BLaER1 treated with 17β-estradiol and CSF1 and Interleukin-3, amounts not matched to agents 10 nM and 100 nM (cell line): Measurements from ENCODE around the gene ARHGEF40.

Experiments used
- H3K27ac ChIP-seq, 11 experiments: shearing (Covaris generic); formaldehyde crosslinking; 2 replicates each; pipeline ENCODE4 v1.8.1; 2022
- H3K27me3 ChIP-seq, 11 experiments: shearing (Covaris generic); formaldehyde crosslinking; 2 replicates each; pipeline ENCODE4 v1.8.1; 2022
- H3K36me3 ChIP-seq, 11 experiments: shearing (Covaris generic); formaldehyde crosslinking; 2 replicates each; pipeline ENCODE4 v1.8.1; 2022
- H3K4me1 ChIP-seq, 10 experiments: shearing (Covaris generic); formaldehyde crosslinking; 2 replicates each; pipeline ENCODE4 v1.8.1; 2022
- H3K4me2 ChIP-seq, 11 experiments: shearing (Covaris generic); formaldehyde crosslinking; 2 replicates each; pipeline ENCODE4 v1.8.1; 2022
- H3K4me3 ChIP-seq, 10 experiments: shearing (Covaris generic); formaldehyde crosslinking; 2 replicates each; pipeline ENCODE4 v1.8.1; 2022
- H3K9ac ChIP-seq, 11 experiments: shearing (Covaris generic); formaldehyde crosslinking; 2 replicates each; pipeline ENCODE4 v1.8.1; 2022
- H3K9me3 ChIP-seq, 11 experiments: shearing (Covaris generic); formaldehyde crosslinking; replicated peaks in 1 of 11; 2 replicates each; pipeline ENCODE4 v1.8.1; 2022
- H4K20me1 ChIP-seq, 11 experiments: shearing (Covaris generic); formaldehyde crosslinking; 2 replicates each; pipeline ENCODE4 v1.8.1; 2022
- Cebpa-rat ChIP-seq, 11 experiments: shearing (Covaris generic); IDR thresholded peaks; 2 replicates each; pipeline ENCODE4 v1.8.1; 2022

ARHGEF40 gene

GRCh38 chr14:21047378-21047781 lies 22.7 kb upstream of the ARHGEF40 start:
- Histone ChIP-seq H3K27ac (no peak overlapping the region), H4K20me1 (no peaks in the 10 kb centered on the region)
- no peak for TF ChIP-seq Cebpa-rat (IDR thresholded peaks at IDR 0.05)

GRCh38 chr14:21048638-21049037 lies 21.5 kb upstream of the ARHGEF40 start:
- Histone ChIP-seq H3K27me3 (no peaks in the 10 kb centered on the region), H4K20me1 (no peaks in the 10 kb centered on the region; a peak in 1 of 22 replicates), H3K27ac (no peak overlapping the region), H3K4me3 (no peak overlapping the region), H3K36me3 (no peaks in the 10 kb centered on the region), H3K4me1 (peaks cover 9 to 15% (median 13%) of the 10 kb centered on the region in 10 experiments; a peak in 18 of 20 replicates), H3K9me3 (no peaks in the 10 kb centered on the region), H3K9ac (no peak overlapping the region), H3K4me2 (no peak overlapping the region)
- TF ChIP-seq Cebpa-rat (IDR thresholded peaks at IDR 0.05), result no peak

More at GRCh38 chr14:21047378-21047781, 22.7 kb upstream of the ARHGEF40 start:
- Histone ChIP-seq H3K4me3 (no peak overlapping the region), H3K9ac (no peak overlapping the region), H3K4me2 (no peak overlapping the region), H3K4me1 (peaks cover 11 to 22% (median 16%) of the 10 kb centered on the region in 10 experiments; a peak in 18 of 20 replicates), H3K27me3 (no peaks in the 10 kb centered on the region), H3K9me3 (no peaks in the 10 kb centered on the region), H3K36me3 (no peaks in the 10 kb centered on the region)

- Histone ChIP-seq H4K20me1 (no peaks in the 10 kb centered on the region; a peak in 1 of 22 replicates), H3K4me2 (no peak overlapping the region), H3K27me3 (no peaks in the 10 kb centered on the region), H3K9ac (no peak overlapping the region), H3K9me3 (no peaks in the 10 kb centered on the region), H3K36me3 (no peaks in the 10 kb centered on the region), H3K27ac (no peak overlapping the region), H3K4me3 (no peak overlapping the region), H3K4me1 (peaks cover 3 to 9% (median 7%) of the 10 kb centered on the region in 10 experiments; a peak in 18 of 20 replicates)
- no peak for TF ChIP-seq Cebpa-rat (IDR thresholded peaks at IDR 0.05)
Measured at GRCh38 chr14:21049271-21049673, 20.8 kb upstream of the ARHGEF40 start.

GRCh38 chr14:21050597-21050996 lies 19.5 kb upstream of the ARHGEF40 start:
- Histone ChIP-seq H3K4me3 (no peak overlapping the region), H3K9ac (no peak overlapping the region), H3K27me3 (no peaks in the 10 kb centered on the region), H3K4me2 (no peak overlapping the region), H3K36me3 (no peaks in the 10 kb centered on the region), H3K4me1 (no peaks in the 10 kb centered on the region), H3K9me3 (no peaks in the 10 kb centered on the region), H3K27ac (no peak overlapping the region), H4K20me1 (no peaks in the 10 kb centered on the region; a peak in 1 of 22 replicates)
- TF ChIP-seq Cebpa-rat (IDR thresholded peaks at IDR 0.05), result no peak

GRCh38 chr14:21053184-21054122 lies 16.7 kb upstream of the ARHGEF40 start:
- Histone ChIP-seq H3K9me3 (no peaks in the 10 kb centered on the region), H4K20me1 (no peaks in the 10 kb centered on the region; a peak in 1 of 22 replicates), H3K4me3 (no peak overlapping the region), H3K9ac (no peak overlapping the region), H3K4me2 (no peak overlapping the region), H3K27me3 (no peaks in the 10 kb centered on the region), H3K4me1 (0 out of 20 replicates have a peak, but pooled peaks cover 0 to 4% (median 0%) of the 10 kb centered on the region in 10 experiments), H3K36me3 (no peaks in the 10 kb centered on the region), H3K27ac (no peak overlapping the region)
- no peak for TF ChIP-seq Cebpa-rat (IDR thresholded peaks at IDR 0.05)

- H3K4me1 ChIP-seq, result 0 out of 20 replicates have a peak, but pooled peaks cover 0 to 4% (median 0%) of the 10 kb centered on the region in 10 experiments
- no peak overlapping the region for H3K27ac ChIP-seq
- H3K9me3 ChIP-seq, result no peaks in the 10 kb centered on the region
- H3K9ac ChIP-seq, result no peak overlapping the region
- no peaks in the 10 kb centered on the region; a peak in 1 of 22 replicates for H4K20me1 ChIP-seq
- no peak overlapping the region for H3K4me3 ChIP-seq
- no peaks in the 10 kb centered on the region for H3K36me3 ChIP-seq
- H3K27me3 ChIP-seq, result no peaks in the 10 kb centered on the region
- TF ChIP-seq Cebpa-rat (IDR thresholded peaks at IDR 0.05), result no peak
- H3K4me2 ChIP-seq, result no peak overlapping the region
Measured at GRCh38 chr14:21054123-21054767, 15.9 kb upstream of the ARHGEF40 start.

GRCh38 chr14:21054768-21055145 lies 15.3 kb upstream of the ARHGEF40 start:
- TF ChIP-seq Cebpa-rat (IDR thresholded peaks at IDR 0.05), result no peak
- H3K4me3 ChIP-seq, result no peak overlapping the region
- no peak overlapping the region for H3K27ac ChIP-seq
- H4K20me1 ChIP-seq, result no peaks in the 10 kb centered on the region; a peak in 1 of 22 replicates
- 0 out of 20 replicates have a peak, but pooled peaks cover 0 to 4% (median 0%) of the 10 kb centered on the region in 10 experiments for H3K4me1 ChIP-seq
- H3K27me3 ChIP-seq, result no peaks in the 10 kb centered on the region
- no peaks in the 10 kb centered on the region for H3K36me3 ChIP-seq
- H3K9ac ChIP-seq, result no peak overlapping the region
- no peaks in the 10 kb centered on the region for H3K9me3 ChIP-seq
- H3K4me2 ChIP-seq, result no peak overlapping the region

- Histone ChIP-seq H3K36me3 (no peaks in the 10 kb centered on the region), H3K4me2 (no peak overlapping the region), H3K27me3 (no peaks in the 10 kb centered on the region), H3K27ac (no peak overlapping the region), H3K4me1 (peaks cover 0 to 10% (median 0%) of the 10 kb centered on the region in 10 experiments; a peak in 1 of 20 replicates), H3K9me3 (no peaks in the 10 kb centered on the region), H4K20me1 (no peaks in the 10 kb centered on the region; a peak in 1 of 22 replicates), H3K4me3 (no peak overlapping the region), H3K9ac (no peak overlapping the region)
- no peak for TF ChIP-seq Cebpa-rat (IDR thresholded peaks at IDR 0.05)
Measured at GRCh38 chr14:21055432-21056117, 14.5 kb upstream of the ARHGEF40 start.
